Brain microvascular endothelial cell (primary cell): ENCODE data around the gene CHD3.

Source experiments
- DNase-seq: peaks from one replicate; pipeline ENCODE4 v3.0.0-alpha.2; 2020
- H3K27ac ChIP-seq: fragments of 250-450 bp; sonication (Bioruptor Pico); 2 replicates; pipeline ENCODE4 v1.5.1; 2020; ENCODE audit warnings: mild to moderate bottlenecking, moderate library complexity
- H3K27me3 ChIP-seq: fragments of 250-450 bp; sonication (Bioruptor Pico); replicated peaks from 2 replicates; pipeline ENCODE4 v1.5.1; 2020; ENCODE audit warnings: mild to moderate bottlenecking
- H3K36me3 ChIP-seq: fragments of 250-450 bp; sonication (Bioruptor Pico); replicated peaks from 2 replicates; pipeline ENCODE4 v1.5.1; 2020; ENCODE audit warnings: mild to moderate bottlenecking
- H3K4me3 ChIP-seq: 2 replicates; pipeline ENCODE4 v1.5.1; 2011; ENCODE audit warnings: low read depth, mild to moderate bottlenecking, control low read depth, low read length, moderate library complexity
- in situ Hi-C: cut with HindIII; loops from 2 replicates; pipeline ENCODE4 v1.10.0; 2017; ENCODE audit warnings: low sequenced_read_pairs, low pct_ligation_motif_present
- TF ChIP-seq, protein P1 (sequence below): IDR thresholded peaks from 2 replicates; pipeline ENCODE4 v1.5.1; 2011; ENCODE audit warnings: low read depth, mild to moderate bottlenecking, moderate library complexity, low read length, control low read depth, inconsistent platforms; ENCODE audit errors: missing control alignments

CHD3 gene

DNA sequence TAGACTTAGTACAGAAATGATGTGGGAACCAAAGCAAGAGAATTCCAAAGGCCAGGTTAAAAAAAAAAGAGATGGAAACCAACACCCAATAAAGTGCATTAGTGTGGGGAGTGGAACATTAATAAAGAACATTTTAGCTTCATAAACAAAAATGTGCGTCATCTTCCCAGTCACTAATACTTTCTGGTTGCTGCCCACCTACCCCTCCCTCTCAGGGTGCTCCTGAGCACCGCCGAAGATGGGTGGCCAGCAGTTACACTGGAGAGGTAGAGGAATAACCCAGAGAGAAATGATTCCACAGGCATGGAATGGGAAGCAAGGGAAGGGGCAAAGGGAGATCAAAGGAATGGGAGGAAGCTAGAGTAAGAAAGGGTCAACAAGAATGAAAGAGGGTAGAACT is 6.0 kb upstream of the CHD3 start:
- in situ Hi-C loops: no loop called here
- H3K36me3 ChIP-seq: peaks cover 10% of the 10 kb centered on the region
- H3K27me3 ChIP-seq: no peaks in the 10 kb centered on the region
- TF ChIP-seq, protein P1, sequence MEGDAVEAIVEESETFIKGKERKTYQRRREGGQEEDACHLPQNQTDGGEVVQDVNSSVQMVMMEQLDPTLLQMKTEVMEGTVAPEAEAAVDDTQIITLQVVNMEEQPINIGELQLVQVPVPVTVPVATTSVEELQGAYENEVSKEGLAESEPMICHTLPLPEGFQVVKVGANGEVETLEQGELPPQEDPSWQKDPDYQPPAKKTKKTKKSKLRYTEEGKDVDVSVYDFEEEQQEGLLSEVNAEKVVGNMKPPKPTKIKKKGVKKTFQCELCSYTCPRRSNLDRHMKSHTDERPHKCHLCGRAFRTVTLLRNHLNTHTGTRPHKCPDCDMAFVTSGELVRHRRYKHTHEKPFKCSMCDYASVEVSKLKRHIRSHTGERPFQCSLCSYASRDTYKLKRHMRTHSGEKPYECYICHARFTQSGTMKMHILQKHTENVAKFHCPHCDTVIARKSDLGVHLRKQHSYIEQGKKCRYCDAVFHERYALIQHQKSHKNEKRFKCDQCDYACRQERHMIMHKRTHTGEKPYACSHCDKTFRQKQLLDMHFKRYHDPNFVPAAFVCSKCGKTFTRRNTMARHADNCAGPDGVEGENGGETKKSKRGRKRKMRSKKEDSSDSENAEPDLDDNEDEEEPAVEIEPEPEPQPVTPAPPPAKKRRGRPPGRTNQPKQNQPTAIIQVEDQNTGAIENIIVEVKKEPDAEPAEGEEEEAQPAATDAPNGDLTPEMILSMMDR: no peak
- DNase-seq: no peak
- no peak overlapping the region for H3K4me3 ChIP-seq
- H3K27ac ChIP-seq: no peak overlapping the region

DNA sequence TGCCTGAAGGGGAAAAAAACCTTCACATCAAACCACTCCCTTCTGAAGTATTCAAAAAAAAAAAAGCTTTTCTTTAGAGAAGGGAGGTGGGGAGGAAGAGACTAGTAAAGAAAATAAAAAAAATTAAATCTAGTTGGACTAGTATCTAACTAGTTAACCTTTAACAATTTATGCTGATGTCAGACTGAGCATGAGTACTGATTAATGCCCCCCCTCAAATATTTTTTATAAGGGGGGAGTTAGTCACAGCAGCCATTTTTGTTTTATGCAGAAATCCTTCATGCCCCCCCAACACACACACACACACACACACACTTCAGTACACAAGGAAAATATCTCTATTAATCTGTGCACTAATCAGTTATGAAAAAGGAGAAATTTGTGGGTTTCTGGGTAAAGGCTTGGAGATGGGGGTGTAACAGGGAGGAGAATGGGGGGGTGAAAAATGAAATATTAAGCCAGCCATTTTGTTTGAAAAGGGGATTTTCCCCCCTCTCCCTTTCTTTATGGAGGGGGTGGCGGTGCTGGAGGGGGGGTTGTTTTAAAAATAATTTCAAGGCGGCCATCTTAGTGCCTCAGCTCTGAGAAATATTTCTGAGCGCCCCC is 4.7 kb upstream of the CHD3 start:
- H3K4me3 ChIP-seq: peak overlapping the region; percentile 67
- peaks cover 10% of the 10 kb centered on the region for H3K36me3 ChIP-seq
- in situ Hi-C loops: no loop called here
- peak overlapping the region; percentile 32 for H3K27ac ChIP-seq
- DNase-seq: no peak
- TF ChIP-seq, protein P1: no peak
- H3K27me3 ChIP-seq: no peaks in the 10 kb centered on the region

DNA sequence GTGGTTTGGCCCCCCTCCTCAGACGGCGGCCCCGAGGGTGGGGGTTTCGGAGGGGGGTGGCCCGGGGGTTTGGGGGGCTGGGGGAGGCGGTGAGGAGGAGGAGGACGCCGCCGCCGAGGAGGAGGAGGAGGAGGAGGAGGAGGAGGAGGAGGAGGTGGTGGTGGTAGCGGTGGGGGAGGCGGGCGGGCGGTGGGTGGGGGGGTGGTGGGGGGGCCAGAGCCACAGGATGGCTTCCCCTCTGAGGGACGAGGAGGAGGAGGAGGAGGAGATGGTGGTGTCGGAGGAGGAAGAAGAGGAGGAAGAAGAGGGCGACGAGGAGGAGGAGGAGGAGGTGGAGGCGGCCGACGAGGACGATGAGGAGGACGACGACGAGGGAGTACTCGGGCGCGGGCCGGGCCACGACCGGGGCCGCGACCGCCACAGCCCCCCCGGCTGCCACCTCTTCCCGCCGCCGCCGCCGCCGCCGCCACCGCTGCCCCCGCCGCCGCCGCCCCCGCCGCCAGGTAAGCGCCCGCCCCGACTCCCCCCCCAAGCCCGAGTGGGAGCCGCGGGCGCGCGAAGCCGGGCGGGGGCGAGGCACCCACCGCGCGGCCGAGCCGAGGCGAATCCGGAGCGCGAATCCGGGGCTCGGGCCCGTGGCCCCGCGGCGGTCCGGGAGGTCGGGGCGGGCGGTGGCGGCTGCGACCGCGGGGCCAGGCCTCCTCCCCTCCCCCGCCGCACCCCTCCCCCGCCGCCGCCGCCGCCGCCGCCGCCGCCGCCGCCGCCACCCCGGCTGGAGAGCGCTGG is 3.8 kb upstream of the CHD3 start:
- TF ChIP-seq, protein P1: no peak
- peak overlapping the region; percentile 61 for H3K27ac ChIP-seq
- in situ Hi-C loops: no loop called here
- DNase-seq: no peak
- H3K4me3 ChIP-seq: peak overlapping the region; percentile 81
- H3K27me3 ChIP-seq: no peaks in the 10 kb centered on the region
- H3K36me3 ChIP-seq: peaks cover 7% of the 10 kb centered on the region

DNA sequence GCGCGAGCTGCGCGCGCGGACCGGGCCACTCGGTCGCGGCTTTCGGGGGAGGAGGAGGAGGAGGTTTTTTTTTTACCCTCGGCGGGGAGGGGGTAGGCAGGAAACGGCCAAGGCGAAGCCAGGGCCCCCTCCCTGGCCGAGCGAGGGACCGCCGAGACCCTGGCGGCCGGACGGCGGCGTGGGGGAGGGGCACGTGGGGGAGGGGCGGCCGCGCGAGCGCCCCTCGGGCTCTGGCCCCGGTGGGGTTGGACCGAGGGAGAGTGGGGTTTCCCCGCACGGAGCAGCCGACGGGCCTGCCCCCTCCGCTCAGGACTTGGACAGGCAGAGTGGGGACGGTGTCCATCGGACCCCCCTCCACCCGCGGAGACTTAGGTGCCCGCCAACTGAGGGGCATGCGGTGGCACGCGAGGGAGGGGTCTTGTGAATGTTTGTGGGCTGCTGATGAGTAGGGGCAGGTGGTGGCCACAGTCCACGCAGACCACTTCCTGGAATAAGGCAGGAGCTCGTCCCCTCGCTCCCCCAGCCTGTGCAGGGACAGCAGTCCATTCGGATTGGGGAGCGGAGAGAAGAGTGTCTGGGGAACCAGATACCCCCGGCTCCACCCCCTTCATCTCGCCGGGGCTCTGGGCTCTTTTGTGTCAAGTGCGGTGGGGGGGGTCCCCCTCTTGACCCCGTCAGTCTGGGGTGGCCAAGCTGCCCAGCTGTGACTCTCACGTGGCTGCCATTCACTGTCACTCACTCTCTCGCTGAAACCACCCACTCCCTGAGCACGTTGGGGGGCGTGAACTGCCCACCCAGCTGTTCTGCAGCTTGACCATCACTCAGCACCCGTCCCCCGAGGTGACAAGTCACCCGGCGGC is 3.0 kb upstream of the CHD3 start:
- DNase-seq: no peak
- peak overlapping the region; percentile 81 for H3K4me3 ChIP-seq
- in situ Hi-C loops: no loop called here
- H3K36me3 ChIP-seq: peaks cover 6% of the 10 kb centered on the region
- TF ChIP-seq, protein P1: no peak
- peak overlapping the region; percentile 71 for H3K27ac ChIP-seq
- no peaks in the 10 kb centered on the region for H3K27me3 ChIP-seq

DNA sequence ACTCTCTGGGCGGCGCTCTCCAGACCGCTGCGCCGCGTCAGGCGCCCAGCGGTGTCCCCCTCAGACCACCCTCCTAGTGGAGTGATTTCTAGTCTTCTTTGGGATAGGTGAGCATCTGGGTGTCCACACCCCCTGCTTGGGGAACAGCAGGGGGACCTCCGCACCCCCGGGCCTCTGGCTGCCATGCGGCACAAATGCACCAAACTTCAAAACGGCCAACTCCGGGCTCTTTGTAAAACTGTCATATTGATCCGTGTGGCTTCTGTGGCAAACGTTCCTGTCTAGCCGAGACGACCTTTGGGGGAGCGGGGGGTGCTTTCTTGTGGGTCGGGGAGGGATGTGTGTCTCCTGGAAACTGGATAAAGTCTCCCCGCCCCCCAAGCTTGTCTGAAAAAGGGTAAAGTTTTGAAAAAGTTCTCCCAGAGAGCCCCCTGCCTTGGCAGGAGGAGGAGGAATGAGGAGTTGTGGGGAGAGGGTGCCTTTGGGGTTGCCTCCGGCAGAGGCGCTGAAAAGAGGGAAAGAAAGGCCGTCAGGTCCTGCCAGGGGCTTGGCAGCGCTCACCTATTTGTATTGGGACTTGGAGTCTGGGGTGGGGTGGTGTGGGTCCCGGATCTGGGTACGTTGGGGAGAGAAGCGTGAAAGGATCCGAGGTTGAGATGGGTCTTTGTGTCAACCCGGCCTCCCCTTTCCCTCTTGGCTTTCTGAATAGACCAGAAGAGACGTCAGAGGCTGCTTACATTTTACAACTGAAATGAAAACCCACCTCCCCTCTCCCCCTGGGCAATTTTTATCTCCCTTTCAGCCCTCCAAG is 2.2 kb upstream of the CHD3 start:
- TF ChIP-seq, protein P1: peak; percentile 41
- no peaks in the 10 kb centered on the region for H3K27me3 ChIP-seq
- H3K27ac ChIP-seq: peak overlapping the region; percentile 71
- in situ Hi-C loops: no loop called here
- peaks cover 11% of the 10 kb centered on the region for H3K36me3 ChIP-seq
- DNase-seq: peak; percentile 21
- peak overlapping the region; percentile 81 for H3K4me3 ChIP-seq
